Spinal cord (tissue), 10 donors: ENCODE results near the gene PRKCQ. TPM values are rescaled to one million over a fixed set of nuclear protein-coding genes. Genes with fewer than 3 reads are reported as not detected.

Experiments
- DNase-seq, 6 donors: peaks; one replicate each; pipeline versions ENCODE4 v3.0.0 to v3.0.0-alpha.2; 2013 to 2015; ENCODE audit warnings: low spot score in 6 of 6, low read depth in 4 of 6
- H3K27ac ChIP-seq: one replicate; pipeline ENCODE4 v1.5.1; 2013; ENCODE audit warnings: low read depth, low read length, control low read depth
- H3K27me3 ChIP-seq: one replicate; pipeline ENCODE4 v1.6.1; 2013; ENCODE audit warnings: low read length; ENCODE audit not compliant: control insufficient read depth, insufficient read depth
- H3K36me3 ChIP-seq: one replicate; pipeline ENCODE4 v1.6.1; 2013; ENCODE audit warnings: low read length; ENCODE audit not compliant: control insufficient read depth, insufficient read depth
- H3K4me1 ChIP-seq: one replicate; pipeline ENCODE4 v1.6.1; 2013; ENCODE audit warnings: low read length; ENCODE audit not compliant: control insufficient read depth, insufficient read depth
- H3K4me3 ChIP-seq: one replicate; pipeline ENCODE4 v1.5.1; 2013; ENCODE audit warnings: low read depth, low read length, control low read depth
- H3K9me3 ChIP-seq: one replicate; pipeline ENCODE4 v1.6.1; 2013; ENCODE audit warnings: low read length; ENCODE audit not compliant: control insufficient read depth, insufficient read depth
- WGBS: methylation state at CpG from one replicate; pipeline ENCODE4 v1.1.5; 2013; ENCODE audit warnings: missing lambda C conversion rate; ENCODE audit not compliant: insufficient coverage; 5-methylcytosine and 5-hydroxymethylcytosine counted together
- polyA plus RNA-seq, 2 donors: library from polyadenylated mRNA; unstranded; fragments of 120-200 nt; gene quantifications; one replicate each; pipeline ENCODE4 v1.2.1, GENCODE V29; 2013; ENCODE audit not compliant: insufficient read length in 2 of 2
- total RNA-seq, 2 donors: library from RNA; depleted of rRNA in 1 of 2; stranded (reverse); fragments of 120-200 nt in 1 of 2; fragments of >200 nt in 1 of 2; gene quantifications; one replicate each; pipeline versions ENCODE4 v1.2.3 to v1.2.4, GENCODE V29; 2013 to 2014
- donor health status: healthy.

Gene PRKCQ
- total and polyA plus RNA-seq, 4 donors: 6.2 to 10.9 (median 9.6) TPM

DNA sequence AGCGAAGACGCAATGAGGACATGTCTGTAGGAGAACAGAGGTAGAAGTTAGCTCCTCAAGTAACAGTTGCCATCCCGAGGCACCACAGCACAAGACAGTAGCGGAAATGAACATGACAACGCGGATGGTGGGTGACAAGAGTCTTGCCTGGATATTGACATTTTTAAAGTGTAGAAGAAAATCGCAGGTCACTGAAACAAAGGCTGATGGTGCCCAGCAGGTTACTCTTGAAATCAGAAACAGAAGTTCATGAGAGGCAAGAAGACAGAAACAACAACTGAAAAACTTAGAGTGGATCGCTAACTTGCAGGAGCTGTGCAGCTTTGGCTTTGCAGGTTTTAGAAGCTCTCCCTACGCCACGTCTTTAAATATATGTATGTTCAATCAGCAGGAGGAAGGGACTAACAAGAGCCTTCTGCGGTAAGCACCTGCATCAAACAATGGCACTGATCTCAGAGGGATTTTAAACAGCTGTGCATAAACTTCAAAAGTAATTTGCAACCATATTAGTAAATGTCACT is 1.8 kb downstream of the PRKCQ start:
- H3K27ac ChIP-seq: no peak overlapping the region
- peaks cover 10% of the 10 kb centered on the region for H3K27me3 ChIP-seq
- H3K4me1 ChIP-seq: peaks cover 15% of the 10 kb centered on the region
- 82% methylated on average over 7 of the region's 11 CpGs for WGBS
- H3K36me3 ChIP-seq: no peaks in the 10 kb centered on the region
- no peak overlapping the region for H3K4me3 ChIP-seq
- DNase-seq: peak in 2 of 6 donors; percentile 3 to 34
- H3K9me3 ChIP-seq: no peaks in the 10 kb centered on the region

DNA sequence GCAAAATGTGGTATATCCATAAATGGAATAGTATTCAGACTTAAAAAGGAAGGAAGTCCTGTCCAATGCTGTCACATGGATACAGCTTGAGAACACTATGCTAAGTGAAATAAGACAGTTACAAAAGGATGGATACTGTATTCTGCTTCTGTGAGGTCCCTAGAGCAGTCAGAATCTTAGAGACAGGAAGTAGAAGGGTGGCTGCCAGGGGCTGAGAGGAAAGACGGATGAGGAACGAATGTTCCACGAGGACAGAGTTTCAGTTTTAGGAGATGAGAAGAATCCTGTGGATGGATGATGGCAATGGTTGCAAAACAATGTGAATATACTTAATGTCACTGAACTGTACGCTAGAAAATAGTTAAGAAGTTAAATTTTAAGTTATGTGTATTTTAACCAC is 3.8 kb downstream of the PRKCQ start:
- Histone ChIP-seq H3K4me3 (no peak overlapping the region), H3K9me3 (no peaks in the 10 kb centered on the region), H3K36me3 (no peaks in the 10 kb centered on the region), H3K27me3 (peaks cover 10% of the 10 kb centered on the region), H3K27ac (no peak overlapping the region), H3K4me1 (peaks cover 15% of the 10 kb centered on the region)
- DNase-seq: no peak
- WGBS: 93% methylated on average over 3 of the region's 4 CpGs

DNA sequence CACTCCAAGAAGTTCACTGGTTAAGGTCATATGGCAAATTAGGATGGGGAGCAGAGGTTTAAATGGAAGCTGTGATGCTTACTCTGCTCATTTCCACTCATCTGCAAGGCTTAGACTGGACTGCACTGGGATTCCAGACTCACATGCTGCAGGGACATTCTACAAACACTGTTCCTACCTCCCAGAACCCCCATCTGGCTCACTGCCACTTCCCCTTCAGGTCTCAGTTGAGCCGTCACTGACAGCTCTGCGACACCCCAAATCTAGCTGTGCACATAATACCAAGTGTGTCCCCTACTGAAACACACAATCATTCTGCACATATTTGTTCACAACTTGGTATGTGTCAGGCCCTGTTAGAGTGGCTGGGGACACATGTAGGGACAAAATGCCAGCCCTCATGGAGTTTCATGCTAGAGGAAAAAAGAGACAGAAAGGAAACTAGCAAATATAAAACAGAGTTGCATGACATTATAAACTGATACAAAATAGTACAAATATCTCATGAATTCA is 5.4 kb downstream of the PRKCQ start:
- WGBS: 69% methylated on average over 2 of the region's 2 CpGs
- Histone ChIP-seq H3K36me3 (no peaks in the 10 kb centered on the region), H3K4me1 (peaks cover 10% of the 10 kb centered on the region)

DNA sequence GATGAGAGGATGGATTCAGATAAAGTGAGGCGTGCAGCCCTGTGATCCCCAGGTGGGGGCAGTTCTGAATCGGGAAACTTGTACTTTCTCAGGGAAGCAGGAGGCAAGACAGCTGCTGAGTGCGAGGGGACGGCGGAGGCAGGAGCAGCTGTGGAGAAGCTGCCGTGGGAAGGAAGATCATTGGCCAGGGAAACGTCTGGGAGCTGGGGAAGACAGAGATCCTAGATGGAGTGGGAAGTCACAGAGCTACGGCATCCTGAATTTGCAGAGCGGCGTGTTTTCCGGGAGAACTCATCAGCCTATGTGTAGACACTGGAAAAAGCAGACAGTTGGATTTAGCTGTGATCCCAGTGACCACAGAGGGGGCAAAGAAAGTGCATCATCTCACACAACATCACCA is 9.2 kb downstream of the PRKCQ start:
- no peaks in the 10 kb centered on the region for H3K4me1 ChIP-seq
- no peak overlapping the region for H3K27ac ChIP-seq
- H3K9me3 ChIP-seq: no peaks in the 10 kb centered on the region
- H3K4me3 ChIP-seq: no peak overlapping the region
- no peak for DNase-seq
- H3K36me3 ChIP-seq: no peaks in the 10 kb centered on the region
- WGBS: 77% methylated on average over 7 of the region's 11 CpGs
- H3K27me3 ChIP-seq: no peaks in the 10 kb centered on the region

More for the DNA sequence above, 5.4 kb downstream of the PRKCQ start:
- H3K9me3 ChIP-seq: no peaks in the 10 kb centered on the region
- peaks cover 9% of the 10 kb centered on the region for H3K27me3 ChIP-seq
- no peak for DNase-seq
- H3K27ac ChIP-seq: no peak overlapping the region
- H3K4me3 ChIP-seq: no peak overlapping the region

DNA sequence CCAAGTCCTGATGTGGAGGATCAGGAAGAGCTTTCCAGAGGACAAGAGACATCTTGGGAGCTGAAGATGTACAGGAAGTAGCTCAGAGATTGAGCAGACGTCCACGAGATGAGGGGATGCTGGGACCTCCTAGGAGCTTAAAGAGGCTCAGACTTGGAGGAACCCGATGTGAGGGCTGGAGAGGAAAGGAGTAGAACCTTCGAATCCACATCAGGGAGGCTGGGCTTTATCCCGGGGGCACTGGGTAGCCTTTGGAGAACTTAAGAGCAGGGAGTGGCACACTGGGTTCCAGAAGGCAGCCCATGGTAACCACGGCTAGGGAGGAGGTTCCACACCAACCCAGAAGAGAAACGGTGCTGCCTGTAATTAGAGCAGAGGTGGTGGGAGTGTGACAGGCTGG is 10.8 kb downstream of the PRKCQ start:
- 86% methylated on average over 7 of the region's 7 CpGs for WGBS
- no peak overlapping the region for H3K4me3 ChIP-seq
- H3K4me1 ChIP-seq: no peaks in the 10 kb centered on the region
- no peaks in the 10 kb centered on the region for H3K27me3 ChIP-seq
- no peak overlapping the region for H3K27ac ChIP-seq
- no peaks in the 10 kb centered on the region for H3K9me3 ChIP-seq
- no peaks in the 10 kb centered on the region for H3K36me3 ChIP-seq
- no peak for DNase-seq

DNA sequence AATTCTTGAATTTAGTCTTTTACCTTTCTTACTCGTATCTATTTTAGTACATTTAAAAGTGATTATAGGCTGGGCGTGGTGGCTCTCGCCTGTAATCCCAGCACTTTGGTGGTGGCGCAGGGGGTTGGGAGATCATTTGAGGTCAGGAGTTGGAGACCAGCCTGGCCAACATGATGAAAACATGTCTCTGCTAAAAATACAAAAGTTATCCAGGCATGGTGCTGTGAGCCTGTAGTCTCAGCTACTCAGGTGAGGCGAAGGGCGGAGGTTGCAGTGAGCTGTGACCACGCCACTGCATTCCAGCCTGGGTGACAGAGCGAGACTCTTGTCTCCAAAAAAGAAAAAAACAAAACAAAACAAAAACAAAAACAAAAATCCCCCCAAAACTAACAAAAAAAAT is 12.2 kb downstream of the PRKCQ start:
- no peak for DNase-seq
- Histone ChIP-seq H3K4me1 (peaks cover 4% of the 10 kb centered on the region), H3K4me3 (no peak overlapping the region), H3K36me3 (no peaks in the 10 kb centered on the region), H3K9me3 (no peaks in the 10 kb centered on the region), H3K27me3 (no peaks in the 10 kb centered on the region), H3K27ac (no peak overlapping the region)
- WGBS: 100% methylated on average over 4 of the region's 8 CpGs

DNA sequence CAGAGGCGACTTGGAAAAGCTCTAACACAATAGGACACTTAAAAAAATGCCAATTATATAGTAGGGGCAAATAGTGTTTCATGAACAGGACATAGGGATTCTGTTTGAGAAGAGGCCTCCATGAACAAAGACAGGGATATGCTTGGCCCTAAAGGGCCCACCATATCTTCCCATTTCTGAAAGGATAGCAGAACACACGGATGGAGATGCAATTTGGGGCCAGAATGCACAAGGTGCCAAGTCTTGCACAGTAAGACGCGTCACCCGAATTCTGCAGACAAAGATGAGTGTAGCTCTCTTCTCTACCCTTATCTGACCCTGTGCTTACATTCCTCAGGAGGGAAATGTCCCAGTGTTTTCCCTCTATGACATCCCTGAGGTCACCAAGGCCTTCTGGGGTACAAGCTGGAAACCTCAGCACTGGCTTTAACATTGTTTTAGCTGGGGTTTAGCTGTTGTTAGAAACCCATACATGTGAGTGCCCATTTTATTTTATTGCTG is 12.8 kb downstream of the PRKCQ start:
- H3K9me3 ChIP-seq: no peaks in the 10 kb centered on the region
- no peak for DNase-seq
- WGBS: 88% methylated on average over 4 of the region's 5 CpGs
- peaks cover 4% of the 10 kb centered on the region for H3K4me1 ChIP-seq
- no peak overlapping the region for H3K27ac ChIP-seq
- H3K27me3 ChIP-seq: no peaks in the 10 kb centered on the region
- no peaks in the 10 kb centered on the region for H3K36me3 ChIP-seq
- H3K4me3 ChIP-seq: no peak overlapping the region

DNA sequence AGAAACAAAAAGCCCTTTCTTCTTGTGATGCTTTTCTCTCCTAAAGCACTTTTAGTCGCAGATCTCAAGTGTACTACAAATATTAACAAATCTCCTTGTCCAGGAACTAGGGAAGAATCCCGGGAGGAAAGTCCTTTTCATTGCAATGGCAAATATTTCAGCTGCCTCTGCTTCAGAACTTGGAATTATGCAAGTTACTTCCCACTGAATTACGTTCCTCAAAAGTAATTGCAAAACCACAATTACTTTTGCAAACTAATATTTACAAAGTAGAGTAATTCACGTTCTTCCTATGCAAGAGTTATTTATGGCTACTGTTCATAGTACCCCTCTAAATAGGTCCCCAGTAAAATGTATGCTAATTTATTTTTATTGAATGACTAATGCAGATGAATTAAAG is 14.5 kb downstream of the PRKCQ start:
- H3K27me3 ChIP-seq: no peaks in the 10 kb centered on the region
- no peaks in the 10 kb centered on the region for H3K36me3 ChIP-seq
- no peaks in the 10 kb centered on the region for H3K9me3 ChIP-seq
- WGBS: 71% methylated on average over 1 of the region's 4 CpGs
- peaks cover 4% of the 10 kb centered on the region for H3K4me1 ChIP-seq
- DNase-seq: no peak
- no peak overlapping the region for H3K27ac ChIP-seq
- H3K4me3 ChIP-seq: no peak overlapping the region

DNA sequence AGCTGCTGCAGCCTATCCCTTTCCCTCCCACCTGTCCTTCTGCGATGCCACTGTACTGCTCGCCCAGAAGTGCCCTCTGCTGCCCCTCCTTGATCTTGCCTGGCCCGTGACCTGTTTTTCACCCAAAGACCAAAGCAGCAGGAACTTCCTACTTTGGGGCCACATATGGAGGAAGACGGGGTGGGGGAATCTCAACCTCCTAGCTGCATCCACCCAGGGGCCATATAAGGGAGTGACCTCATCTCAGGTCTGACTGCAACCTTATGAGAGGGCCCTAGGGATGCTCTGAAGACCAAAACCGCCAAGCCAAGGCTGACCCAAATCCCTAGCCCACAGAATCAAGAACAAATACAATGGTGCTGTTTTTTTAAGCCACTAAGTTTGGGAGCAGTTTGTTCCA is 15.7 kb downstream of the PRKCQ start:
- Histone ChIP-seq H3K4me3 (no peak overlapping the region), H3K4me1 (peaks cover 4% of the 10 kb centered on the region), H3K36me3 (no peaks in the 10 kb centered on the region), H3K27ac (no peak overlapping the region), H3K27me3 (no peaks in the 10 kb centered on the region), H3K9me3 (no peaks in the 10 kb centered on the region)
- no peak for DNase-seq
- WGBS: 50% methylated on average over 2 of the region's 5 CpGs

DNA sequence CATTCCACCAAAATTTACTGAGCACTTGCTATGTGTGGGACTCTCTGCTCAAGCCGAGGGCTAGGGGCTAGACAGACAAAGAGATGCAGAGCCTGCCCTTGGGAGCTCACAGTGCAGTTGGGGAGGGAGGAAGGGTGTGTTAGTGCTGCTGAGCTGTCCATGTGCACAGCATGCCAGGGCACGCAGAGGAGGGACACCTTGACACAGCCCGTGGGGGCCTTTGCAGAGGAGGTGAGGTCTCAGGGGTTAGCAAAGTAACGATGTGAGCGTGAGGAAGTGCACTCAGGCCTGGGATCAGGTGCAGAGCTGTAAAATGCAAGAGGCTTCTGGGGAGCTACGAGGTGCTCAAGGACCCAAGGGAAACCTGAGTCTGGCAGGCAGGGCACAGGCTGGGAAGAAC is 16.3 kb downstream of the PRKCQ start:
- Histone ChIP-seq H3K27me3 (no peaks in the 10 kb centered on the region), H3K4me3 (no peak overlapping the region), H3K9me3 (no peaks in the 10 kb centered on the region), H3K4me1 (peaks cover 4% of the 10 kb centered on the region), H3K27ac (no peak overlapping the region), H3K36me3 (no peaks in the 10 kb centered on the region)
- DNase-seq: no peak
- 93% methylated on average over 6 of the region's 6 CpGs for WGBS
